Measurements from ENCODE around the gene CNGA3.

CNGA3 gene

DNA sequence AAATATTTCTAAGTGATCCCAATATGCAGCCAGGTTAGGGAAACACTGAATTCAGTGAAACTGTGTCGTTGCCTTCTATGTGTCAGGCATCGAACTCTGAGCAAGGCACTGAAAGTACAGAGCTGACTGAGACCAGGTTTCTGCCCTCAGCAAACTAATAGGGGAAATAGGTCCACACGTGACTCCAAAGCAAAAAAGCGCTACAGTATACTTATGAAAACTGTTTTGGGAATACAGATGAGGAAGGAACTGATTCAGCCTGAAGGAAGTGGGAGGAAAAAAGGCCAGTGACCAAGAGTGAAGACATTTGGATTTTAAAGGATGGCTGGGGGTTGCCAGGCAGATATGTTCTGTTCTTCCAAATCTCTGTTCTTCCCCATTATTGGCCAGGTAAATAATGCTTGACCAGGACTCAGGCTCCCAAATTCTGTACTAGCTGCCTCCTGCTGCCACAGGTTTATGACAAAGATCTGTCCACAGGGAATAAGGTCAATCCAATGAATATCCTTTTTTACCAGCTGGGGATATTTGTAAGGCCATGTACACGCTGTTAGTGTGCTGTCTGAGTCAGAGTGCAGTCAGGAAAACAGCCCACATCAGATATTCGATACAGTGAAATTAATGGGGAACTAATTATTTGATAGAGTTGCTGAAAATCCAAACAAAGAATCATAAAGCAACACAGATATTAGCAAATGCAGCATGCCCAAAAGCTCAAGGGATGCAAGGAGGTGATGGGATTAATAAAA, 73.9 kb downstream of the CNGA3 start:
- Histone ChIP-seq H3K4me3 (IDR thresholded peaks at IDR 0.05; ENCODE audit: insufficient read depth, low read depth, low read length) (no peak overlapping the region), H2AFZ (ENCODE audit: low read depth) (no peak overlapping the region), H3K4me1 (ENCODE audit: low read depth, poor library complexity, severe bottlenecking) (no peaks in the 10 kb centered on the region), H3K27me3 (ENCODE audit: insufficient read depth, low read depth) (no peaks in the 10 kb centered on the region), H3K36me3 (ENCODE audit: insufficient read depth) (no peaks in the 10 kb centered on the region), H3K9ac (no peak overlapping the region), H3K4me2 (no peak overlapping the region), H4K20me1 (ENCODE audit: insufficient read depth) (no peaks in the 10 kb centered on the region), H3K27ac (no peak overlapping the region), H3K79me2 (ENCODE audit: insufficient read depth, low read depth) (no peaks in the 10 kb centered on the region)
- TF ChIP-seq, protein P1, sequence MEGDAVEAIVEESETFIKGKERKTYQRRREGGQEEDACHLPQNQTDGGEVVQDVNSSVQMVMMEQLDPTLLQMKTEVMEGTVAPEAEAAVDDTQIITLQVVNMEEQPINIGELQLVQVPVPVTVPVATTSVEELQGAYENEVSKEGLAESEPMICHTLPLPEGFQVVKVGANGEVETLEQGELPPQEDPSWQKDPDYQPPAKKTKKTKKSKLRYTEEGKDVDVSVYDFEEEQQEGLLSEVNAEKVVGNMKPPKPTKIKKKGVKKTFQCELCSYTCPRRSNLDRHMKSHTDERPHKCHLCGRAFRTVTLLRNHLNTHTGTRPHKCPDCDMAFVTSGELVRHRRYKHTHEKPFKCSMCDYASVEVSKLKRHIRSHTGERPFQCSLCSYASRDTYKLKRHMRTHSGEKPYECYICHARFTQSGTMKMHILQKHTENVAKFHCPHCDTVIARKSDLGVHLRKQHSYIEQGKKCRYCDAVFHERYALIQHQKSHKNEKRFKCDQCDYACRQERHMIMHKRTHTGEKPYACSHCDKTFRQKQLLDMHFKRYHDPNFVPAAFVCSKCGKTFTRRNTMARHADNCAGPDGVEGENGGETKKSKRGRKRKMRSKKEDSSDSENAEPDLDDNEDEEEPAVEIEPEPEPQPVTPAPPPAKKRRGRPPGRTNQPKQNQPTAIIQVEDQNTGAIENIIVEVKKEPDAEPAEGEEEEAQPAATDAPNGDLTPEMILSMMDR (conservative IDR thresholded peaks at IDR 0.05; ENCODE audit: low read depth, low read length): no peak

DNA sequence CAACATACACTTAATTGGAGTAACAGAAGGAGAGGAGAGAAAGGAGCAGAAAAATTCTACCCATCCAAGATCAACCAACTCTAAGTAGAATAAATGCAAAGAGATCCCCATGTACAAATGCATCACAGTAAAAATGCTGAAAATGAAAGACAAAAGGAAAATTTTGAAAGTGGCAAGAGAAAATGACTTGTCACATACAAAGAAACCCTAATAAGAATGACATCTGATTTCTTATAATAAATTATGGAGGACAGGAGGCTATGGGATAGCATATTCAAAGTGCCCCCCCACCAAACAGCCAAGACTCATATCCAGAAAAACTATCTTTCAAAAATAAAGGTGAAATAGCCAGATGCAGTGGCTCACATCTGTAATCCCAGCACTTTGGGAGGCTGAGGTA, 76.2 kb downstream of the CNGA3 start:
- Histone ChIP-seq H3K4me2 (no peak overlapping the region), H4K20me1 (ENCODE audit: insufficient read depth) (no peaks in the 10 kb centered on the region), H2AFZ (ENCODE audit: low read depth) (no peak overlapping the region), H3K4me3 (IDR thresholded peaks at IDR 0.05; ENCODE audit: insufficient read depth, low read depth, low read length) (no peak overlapping the region), H3K9ac (no peak overlapping the region), H3K79me2 (ENCODE audit: insufficient read depth, low read depth) (no peaks in the 10 kb centered on the region), H3K27me3 (ENCODE audit: insufficient read depth, low read depth) (no peaks in the 10 kb centered on the region), H3K27ac (no peak overlapping the region), H3K4me1 (ENCODE audit: low read depth, poor library complexity, severe bottlenecking) (no peaks in the 10 kb centered on the region), H3K36me3 (ENCODE audit: insufficient read depth) (no peaks in the 10 kb centered on the region)
- TF ChIP-seq, protein P1 (conservative IDR thresholded peaks at IDR 0.05; ENCODE audit: low read depth, low read length): no peak

DNA sequence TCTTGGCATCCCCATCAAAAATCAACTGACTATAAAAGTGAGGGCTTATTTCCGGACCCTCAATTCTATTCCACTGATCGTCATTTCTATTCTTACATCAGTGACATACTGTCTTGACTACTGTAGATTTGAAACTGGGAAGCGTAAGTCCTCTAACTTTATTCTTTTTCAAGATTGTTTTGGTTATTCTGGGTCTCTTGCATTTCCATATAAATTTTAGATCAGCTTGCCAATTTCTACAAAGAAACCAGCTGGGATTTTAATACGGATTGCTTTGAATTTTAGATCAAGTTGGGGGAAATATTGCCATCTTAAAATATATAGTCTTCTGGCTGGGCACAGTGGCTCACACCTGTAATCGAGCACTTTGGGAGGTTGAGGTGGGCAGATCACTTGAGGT, 80.5 kb downstream of the CNGA3 start:
- Histone ChIP-seq H3K4me2 (no peak overlapping the region), H3K27ac (no peak overlapping the region), H3K79me2 (ENCODE audit: insufficient read depth, low read depth) (no peaks in the 10 kb centered on the region), H3K4me1 (ENCODE audit: low read depth, poor library complexity, severe bottlenecking) (no peaks in the 10 kb centered on the region), H3K4me3 (IDR thresholded peaks at IDR 0.05; ENCODE audit: insufficient read depth, low read depth, low read length) (no peak overlapping the region), H3K9ac (no peak overlapping the region), H3K36me3 (ENCODE audit: insufficient read depth) (no peaks in the 10 kb centered on the region), H4K20me1 (ENCODE audit: insufficient read depth) (no peaks in the 10 kb centered on the region), H2AFZ (ENCODE audit: low read depth) (no peak overlapping the region), H3K27me3 (ENCODE audit: insufficient read depth, low read depth) (no peaks in the 10 kb centered on the region)
- TF ChIP-seq, protein P1 (conservative IDR thresholded peaks at IDR 0.05; ENCODE audit: low read depth, low read length): no peak

DNA sequence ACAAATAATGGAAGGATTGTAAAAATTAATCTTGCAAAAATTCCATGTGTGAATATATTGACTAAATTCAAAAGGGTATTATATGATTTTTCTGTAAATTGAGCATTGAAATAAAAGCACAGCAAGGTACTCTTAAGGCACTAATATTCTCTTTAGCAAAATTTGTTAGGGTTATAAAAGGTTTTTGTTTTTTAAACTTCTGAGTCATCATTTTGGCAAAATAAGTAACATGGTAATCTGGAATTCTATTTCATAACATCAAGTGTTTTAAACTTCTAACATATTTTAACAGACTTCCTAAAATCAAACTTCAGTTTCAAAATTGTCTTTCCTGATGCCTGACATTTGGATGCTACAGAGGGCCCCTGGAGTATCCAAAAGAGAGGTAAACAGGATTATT, 85.9 kb downstream of the CNGA3 start:
- TF ChIP-seq, protein P1 (conservative IDR thresholded peaks at IDR 0.05; ENCODE audit: low read depth, low read length): no peak
- Histone ChIP-seq H3K79me2 (ENCODE audit: insufficient read depth, low read depth) (no peaks in the 10 kb centered on the region), H3K4me3 (IDR thresholded peaks at IDR 0.05; ENCODE audit: insufficient read depth, low read depth, low read length) (no peak overlapping the region), H3K27ac (no peak overlapping the region), H3K27me3 (ENCODE audit: insufficient read depth, low read depth) (no peaks in the 10 kb centered on the region), H3K9ac (no peak overlapping the region), H2AFZ (ENCODE audit: low read depth) (no peak overlapping the region), H4K20me1 (ENCODE audit: insufficient read depth) (no peaks in the 10 kb centered on the region), H3K4me2 (no peak overlapping the region), H3K36me3 (ENCODE audit: insufficient read depth) (no peaks in the 10 kb centered on the region), H3K4me1 (ENCODE audit: low read depth, poor library complexity, severe bottlenecking) (no peaks in the 10 kb centered on the region)

Measured in KMS-11 (cell line).